Right lobe of liver (tissue), 4 donors: ENCODE measurements around the gene FAM98B.

Source experiments
- POLR2A ChIP-seq: fragments of 450-650 bp; IDR thresholded peaks from one replicate; pipeline ENCODE4 v1.6.1; 2017; ENCODE audit warnings: antibody characterized with exemption, mild to moderate bottlenecking
- TF ChIP-seq, protein P1 (sequence below), 4 donors: fragments of 200-600 bp in 3 of 4; fragments of 450-650 bp in 1 of 4; IDR thresholded peaks; one replicate each; pipeline versions ENCODE4 v1.5.1 to v1.8.0; 2016 to 2022; ENCODE audit warnings: antibody characterized with exemption in 4 of 4, mild to moderate bottlenecking in 2 of 4
- donor health status: DM: no; HTN: no; CAD: no.
- donor health status: DM: no; HTN: no; CAD: no.
- donor health status: DM: no; HTN: yes; CAD: no.

- TF ChIP-seq, protein P1, sequence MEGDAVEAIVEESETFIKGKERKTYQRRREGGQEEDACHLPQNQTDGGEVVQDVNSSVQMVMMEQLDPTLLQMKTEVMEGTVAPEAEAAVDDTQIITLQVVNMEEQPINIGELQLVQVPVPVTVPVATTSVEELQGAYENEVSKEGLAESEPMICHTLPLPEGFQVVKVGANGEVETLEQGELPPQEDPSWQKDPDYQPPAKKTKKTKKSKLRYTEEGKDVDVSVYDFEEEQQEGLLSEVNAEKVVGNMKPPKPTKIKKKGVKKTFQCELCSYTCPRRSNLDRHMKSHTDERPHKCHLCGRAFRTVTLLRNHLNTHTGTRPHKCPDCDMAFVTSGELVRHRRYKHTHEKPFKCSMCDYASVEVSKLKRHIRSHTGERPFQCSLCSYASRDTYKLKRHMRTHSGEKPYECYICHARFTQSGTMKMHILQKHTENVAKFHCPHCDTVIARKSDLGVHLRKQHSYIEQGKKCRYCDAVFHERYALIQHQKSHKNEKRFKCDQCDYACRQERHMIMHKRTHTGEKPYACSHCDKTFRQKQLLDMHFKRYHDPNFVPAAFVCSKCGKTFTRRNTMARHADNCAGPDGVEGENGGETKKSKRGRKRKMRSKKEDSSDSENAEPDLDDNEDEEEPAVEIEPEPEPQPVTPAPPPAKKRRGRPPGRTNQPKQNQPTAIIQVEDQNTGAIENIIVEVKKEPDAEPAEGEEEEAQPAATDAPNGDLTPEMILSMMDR (IDR thresholded peaks at IDR 0.05), result no peak
- TF ChIP-seq POLR2A, result no peak
Observed at GRCh38 chr15:38490242-38490922, 36.5 kb downstream of the FAM98B start.
